ENCODE measurements around the gene PASK.
A peak's percentile ranks its signal among the peaks of the same experiment; 100 is the strongest.

Gene PASK

GRCh38 chr2:241179899-241180298, 30.6 kb upstream of the PASK start:
- DNase-seq (ENCODE audit: low spot score) = no peak

DNA sequence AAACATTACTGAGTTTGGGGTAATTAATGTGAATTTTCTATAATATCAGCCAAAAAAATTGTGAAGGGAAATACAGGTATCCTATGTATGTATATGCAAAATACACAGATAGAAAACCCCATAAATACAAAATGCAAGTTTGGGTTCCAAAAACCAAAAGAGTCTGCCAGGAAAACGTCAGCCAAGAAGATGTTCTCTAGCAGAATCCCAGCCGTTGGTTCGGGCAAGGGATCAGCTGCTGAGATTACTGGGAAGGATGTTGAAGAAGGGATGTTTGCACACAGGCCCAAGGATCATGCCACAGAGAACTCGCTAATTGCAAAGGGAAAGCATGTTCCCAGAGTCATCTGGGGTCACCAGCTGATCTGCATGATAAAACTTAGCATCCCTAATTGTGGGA, 29.7 kb upstream of the PASK start:
- DNase-seq (ENCODE audit: low spot score) = no peak

GRCh38 chr2:241177526-241178334, 28.5 kb upstream of the PASK start:
- no peak for DNase-seq (ENCODE audit: low spot score)

GRCh38 chr2:241173557-241173956, 24.3 kb upstream of the PASK start:
- DNase-seq (ENCODE audit: low spot score) = no peak

DNA sequence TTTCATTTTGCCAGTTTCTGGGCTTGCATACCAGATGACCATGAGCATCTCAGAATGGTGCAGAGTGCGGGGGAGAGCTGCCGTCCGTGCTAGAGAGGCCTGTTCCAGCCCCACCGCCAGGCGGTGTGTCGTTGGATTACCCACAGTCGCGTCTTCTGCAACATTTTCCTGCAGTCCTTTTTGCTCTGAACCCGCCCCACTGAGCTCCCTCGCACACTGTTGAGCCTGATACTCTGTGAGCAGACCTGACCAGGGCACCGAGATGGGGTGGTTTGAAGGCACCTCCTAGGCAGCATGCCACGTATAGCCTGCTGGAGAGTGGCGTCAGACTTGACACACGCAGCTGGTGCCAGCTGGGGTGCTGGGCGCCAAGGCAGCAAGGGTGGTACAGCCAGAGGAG, 19.1 kb upstream of the PASK start:
- no peak for DNase-seq (ENCODE audit: low spot score)

GRCh38 chr2:241163601-241164118, 14.4 kb upstream of the PASK start:
- no peak for DNase-seq (ENCODE audit: low spot score)

DNA sequence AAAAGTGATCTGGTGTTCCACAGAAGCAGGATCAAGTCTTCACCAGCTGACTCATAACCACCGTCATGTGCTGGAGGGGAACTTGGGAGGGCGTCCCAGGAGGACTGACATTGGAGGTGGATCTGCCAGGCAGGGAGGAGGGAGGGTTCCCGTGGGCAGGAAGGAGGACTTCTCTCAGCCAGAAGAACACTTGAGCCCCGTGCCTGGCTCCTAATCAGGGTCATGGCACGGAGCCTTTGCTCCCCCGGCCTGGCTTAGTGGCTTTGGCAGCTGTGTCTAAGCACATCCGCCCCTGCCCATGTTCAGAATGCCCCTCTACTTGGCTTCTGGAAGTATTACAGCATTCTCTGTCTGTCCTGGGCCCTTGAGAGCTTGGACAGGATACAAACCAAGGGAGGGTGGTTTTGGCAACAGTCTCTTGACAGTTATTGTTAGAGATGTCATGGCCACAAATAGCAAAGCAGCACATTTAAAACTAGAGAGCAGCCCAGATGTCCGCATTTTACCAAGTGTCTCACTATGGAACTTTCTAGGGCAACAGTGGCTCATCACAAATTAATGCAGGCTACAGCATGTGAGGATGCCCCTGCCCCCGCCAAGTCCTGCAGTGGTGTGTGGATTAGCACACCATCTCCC, 12.5 kb upstream of the PASK start:
- DNase-seq (ENCODE audit: low spot score) = no peak

- no peak for DNase-seq (ENCODE audit: low spot score)
These were observed 11.0 kb upstream of the PASK start for GRCh38 chr2:241160318-241160717.

- DNase-seq (ENCODE audit: low spot score) = no peak
These were observed 9.8 kb upstream of the PASK start for GRCh38 chr2:241159116-241159515.

- DNase-seq (ENCODE audit: low spot score) = no peak
These were observed 9.3 kb upstream of the PASK start for GRCh38 chr2:241158546-241158900.

DNA sequence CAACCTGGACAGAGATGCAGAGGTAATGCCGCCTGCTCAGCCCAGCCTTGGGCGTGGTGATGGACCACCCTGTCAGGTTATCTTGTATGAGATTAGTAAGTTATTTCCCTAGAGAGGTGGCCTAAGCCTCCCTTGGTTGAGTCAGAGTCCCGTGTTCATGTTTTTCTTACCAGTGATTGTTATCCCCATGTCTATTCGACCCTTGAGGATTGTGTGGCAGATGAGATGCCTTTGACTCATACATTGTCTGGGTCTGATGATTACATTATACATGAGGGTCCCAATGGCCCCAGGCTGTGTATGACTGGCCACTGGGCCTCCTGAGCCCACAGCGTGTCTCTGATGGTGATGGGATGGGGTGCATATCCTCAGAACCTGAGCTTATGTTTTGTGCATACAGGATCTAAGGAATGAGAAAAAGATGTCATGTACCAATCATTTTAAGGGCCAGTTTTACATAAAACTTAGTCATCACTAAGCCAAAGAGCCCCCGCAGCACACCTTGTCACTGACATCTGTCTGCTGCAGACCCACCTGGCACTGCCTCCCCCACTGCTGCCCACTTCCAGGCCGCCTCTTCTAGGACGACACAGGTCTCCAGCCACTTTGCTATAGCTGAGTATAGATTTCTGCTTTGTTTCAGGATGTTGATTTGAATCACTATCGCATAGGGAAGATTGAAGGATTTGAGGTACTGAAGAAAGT, 8.7 kb upstream of the PASK start:
- DNase-seq (ENCODE audit: low spot score) = no peak

GRCh38 chr2:241156971-241157441, 7.7 kb upstream of the PASK start:
- no peak for DNase-seq (ENCODE audit: low spot score)

DNA sequence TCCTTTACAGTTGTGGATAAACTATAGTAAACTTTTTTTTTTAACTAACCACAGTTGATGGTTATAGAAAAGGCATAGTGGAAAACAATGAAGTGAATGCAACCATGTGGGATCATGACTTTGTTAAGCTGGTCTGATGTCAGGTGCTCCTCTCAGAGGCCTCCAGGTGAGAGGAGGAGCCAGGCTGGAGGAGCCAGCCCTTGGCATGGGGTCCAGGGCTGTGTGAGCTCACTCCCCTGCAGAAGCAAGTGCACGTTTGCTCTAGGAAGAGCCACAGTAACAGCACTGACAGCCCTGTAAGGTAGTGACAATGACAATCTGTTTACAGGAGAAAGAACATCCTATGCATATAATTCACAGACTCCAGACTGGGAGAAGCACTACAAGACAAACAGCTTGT, 6.7 kb upstream of the PASK start:
- no peak for DNase-seq (ENCODE audit: low spot score)

DNA sequence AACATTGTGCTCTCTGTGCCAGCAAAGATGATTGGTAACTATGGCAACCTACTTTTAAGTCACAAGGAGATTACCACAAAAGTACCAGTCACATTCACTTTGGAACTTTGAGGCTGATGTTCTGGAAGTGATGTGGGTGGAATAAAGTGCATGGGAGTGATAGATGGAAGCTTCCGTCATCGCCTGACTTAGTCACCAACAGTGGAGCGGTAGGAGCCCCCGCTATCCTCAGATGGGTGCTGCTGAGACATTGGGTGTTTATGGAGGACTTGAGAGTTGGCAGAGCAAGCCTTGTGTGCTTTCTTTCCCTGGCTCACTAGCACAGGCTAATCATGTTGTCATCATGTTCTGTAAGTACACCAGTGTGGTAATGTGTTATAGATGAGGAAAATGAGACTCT, 5.6 kb upstream of the PASK start:
- DNase-seq (ENCODE audit: low spot score) = no peak

DNA sequence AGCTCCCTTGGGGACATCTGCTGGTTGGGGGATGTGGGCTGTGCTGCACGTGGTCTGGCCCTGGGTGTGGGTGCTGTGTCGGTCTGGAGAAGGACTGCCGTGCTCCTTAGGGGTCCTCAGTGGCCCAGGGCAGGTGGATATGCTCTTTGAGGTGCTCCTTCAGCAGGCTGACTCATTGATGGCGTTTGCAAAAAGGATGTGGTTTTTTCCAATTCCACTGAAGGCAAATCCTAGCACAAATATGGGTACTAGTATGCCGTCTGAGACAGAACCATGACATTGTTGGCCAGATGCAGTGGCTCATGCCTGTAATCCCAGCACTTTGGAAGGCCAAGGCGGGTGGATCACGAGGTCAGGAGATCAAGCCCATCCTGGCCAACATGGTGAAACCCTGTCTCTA, 4.3 kb upstream of the PASK start:
- no peak for DNase-seq (ENCODE audit: low spot score)

- DNase-seq (ENCODE audit: low spot score) = no peak
These were observed 2.8 kb upstream of the PASK start for GRCh38 chr2:241151934-241152660.

DNA sequence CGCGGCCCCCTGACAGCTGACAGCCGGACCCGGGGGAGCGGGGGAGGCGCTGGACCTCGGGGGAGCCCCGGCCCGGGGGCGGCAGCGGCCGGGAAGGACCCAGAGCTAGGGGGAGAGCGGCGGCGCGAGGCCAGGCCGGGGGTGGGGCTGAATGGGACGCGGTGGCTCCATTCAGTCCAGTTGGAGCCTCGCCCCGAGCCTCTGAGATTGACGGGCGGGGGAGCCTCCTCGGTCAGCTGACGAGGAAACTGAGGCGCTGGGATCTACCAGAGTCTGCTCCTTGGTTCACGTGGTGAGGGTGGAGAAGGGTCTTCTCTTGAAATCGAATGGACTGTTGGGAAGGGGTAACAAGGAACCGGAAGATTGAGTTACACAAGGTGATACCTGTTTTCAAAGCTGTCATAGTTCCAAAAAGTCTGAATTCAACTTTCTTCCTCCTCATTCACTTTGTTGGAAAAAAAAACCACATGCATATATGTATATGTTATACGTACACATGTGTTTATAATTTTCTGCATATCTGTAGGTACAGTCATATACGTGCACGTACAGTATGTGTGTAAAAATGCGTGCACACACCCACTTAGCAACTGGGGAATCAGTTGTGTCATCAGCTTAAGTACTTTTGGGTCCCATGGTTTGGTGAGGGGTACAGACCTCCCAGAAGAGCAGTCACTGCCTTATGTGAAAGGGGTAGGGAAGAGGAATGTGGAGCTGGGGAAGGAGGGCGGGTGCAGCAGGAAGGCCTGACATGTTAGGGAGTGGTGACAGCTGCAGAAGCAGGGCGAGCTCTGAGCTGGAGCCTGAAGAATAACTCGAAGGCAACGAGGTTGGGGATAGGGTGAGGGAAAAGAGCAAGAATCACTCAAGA, 1.6 kb upstream of the PASK start:
- no peak for DNase-seq (ENCODE audit: low spot score)

GRCh38 chr2:241149925-241150659, 820 bp upstream of the PASK start, which contains the start of gene PPP1R7:
PPP1R7 (plus strand) TSS chr2:241150467; CDS start chr2:241150496, 29 bp downstream.
- peak; percentile 98 for DNase-seq (ENCODE audit: low spot score)

- DNase-seq (ENCODE audit: low spot score) = no peak
These were observed 328 bp upstream of the PASK start for GRCh38 chr2:241149675-241149924.

DNA sequence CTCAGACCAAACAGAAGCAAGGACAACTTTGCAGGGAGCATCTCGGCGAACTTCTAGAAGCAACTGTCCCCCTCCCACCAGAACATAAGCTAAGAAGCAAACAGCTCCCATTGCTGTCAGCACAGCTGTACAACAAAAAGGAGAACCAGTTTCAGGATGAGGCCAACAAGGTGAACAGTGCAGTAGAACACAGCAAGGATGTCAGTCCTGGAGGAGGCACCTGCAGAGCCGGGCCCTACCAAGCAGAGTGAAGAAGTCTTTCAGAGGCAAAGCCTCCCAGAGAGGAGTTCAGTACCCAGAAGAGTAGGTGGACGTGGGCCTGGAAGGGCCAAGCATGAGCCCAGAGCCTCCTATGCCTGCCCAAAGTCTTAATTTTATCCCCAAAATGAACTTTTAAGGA, 1.0 kb downstream of the PASK start:
- no peak for DNase-seq (ENCODE audit: low spot score)

- no peak for DNase-seq (ENCODE audit: low spot score)
These were observed 1.9 kb downstream of the PASK start for GRCh38 chr2:241147336-241147735.
